KMS-11 (cell line): ENCODE measurements around the gene FES.

Experiments used
- H2AFZ ChIP-seq: fragments of 200-600 bp; sonication (generic); 2 replicates; pipeline ENCODE4 v1.6.1; 2016; ENCODE audit warnings: antibody characterized with exemption, mixed run types, low read depth
- H3K27ac ChIP-seq: fragments of 200-600 bp; sonication (generic); 2 replicates; pipeline ENCODE4 v1.6.1; 2016; ENCODE audit warnings: mild to moderate bottlenecking, mixed run types
- H3K27me3 ChIP-seq: fragments of 200-600 bp; sonication (generic); 2 replicates; pipeline ENCODE4 v1.6.1; 2017; ENCODE audit warnings: mild to moderate bottlenecking, low read depth, mixed run types, moderate library complexity; ENCODE audit not compliant: insufficient read depth
- H3K36me3 ChIP-seq: fragments of 200-600 bp; sonication (generic); 2 replicates; pipeline ENCODE4 v1.6.1; 2017; ENCODE audit warnings: mild to moderate bottlenecking, mixed run types; ENCODE audit not compliant: insufficient read depth
- H3K4me1 ChIP-seq: fragments of 200-600 bp; sonication (generic); 2 replicates; pipeline ENCODE4 v1.6.1; 2016; ENCODE audit warnings: mild to moderate bottlenecking, low read depth, mixed run types; ENCODE audit not compliant: poor library complexity, severe bottlenecking
- H3K4me2 ChIP-seq: fragments of 200-600 bp; sonication (generic); 2 replicates; pipeline ENCODE4 v1.7.0; 2016; ENCODE audit warnings: mild to moderate bottlenecking, mixed run types
- H3K4me3 ChIP-seq: fragments of 200-600 bp; sonication (generic); IDR thresholded peaks from 2 replicates; pipeline ENCODE4 v1.6.1; 2017; ENCODE audit warnings: low read depth, low read length, mixed read lengths; ENCODE audit not compliant: insufficient read depth
- H3K79me2 ChIP-seq: fragments of 200-600 bp; sonication (generic); 2 replicates; pipeline ENCODE4 v1.6.1; 2016; ENCODE audit warnings: low read depth, mixed run types; ENCODE audit not compliant: insufficient read depth
- H3K9ac ChIP-seq: fragments of 200-600 bp; sonication (generic); 2 replicates; pipeline ENCODE4 v1.6.1; 2016; ENCODE audit warnings: mild to moderate bottlenecking, mixed run types
- H4K20me1 ChIP-seq: fragments of 200-600 bp; sonication (generic); 2 replicates; pipeline ENCODE4 v1.6.1; 2016; ENCODE audit warnings: mild to moderate bottlenecking, mixed run types; ENCODE audit not compliant: insufficient read depth
- TF ChIP-seq, protein P1 (sequence below): fragments of 200-600 bp; sonication (generic); conservative IDR thresholded peaks from 2 replicates; pipeline ENCODE4 v1.6.1; 2017; ENCODE audit warnings: low read depth, mild to moderate bottlenecking, antibody characterized with exemption, low read length, moderate library complexity, mixed read lengths

FES gene

GRCh38 chr15:90859234-90860131 lies 24.8 kb upstream of the FES start:
- Histone ChIP-seq H3K9ac (no peak overlapping the region), H3K4me1 (peaks cover 26% of the 10 kb centered on the region), H2AFZ (no peak overlapping the region), H3K27ac (no peak overlapping the region), H3K79me2 (no peaks in the 10 kb centered on the region), H4K20me1 (no peaks in the 10 kb centered on the region), H3K4me3 (no peak overlapping the region), H3K36me3 (no peaks in the 10 kb centered on the region), H3K27me3 (no peaks in the 10 kb centered on the region), H3K4me2 (no peak overlapping the region)
- TF ChIP-seq, protein P1, sequence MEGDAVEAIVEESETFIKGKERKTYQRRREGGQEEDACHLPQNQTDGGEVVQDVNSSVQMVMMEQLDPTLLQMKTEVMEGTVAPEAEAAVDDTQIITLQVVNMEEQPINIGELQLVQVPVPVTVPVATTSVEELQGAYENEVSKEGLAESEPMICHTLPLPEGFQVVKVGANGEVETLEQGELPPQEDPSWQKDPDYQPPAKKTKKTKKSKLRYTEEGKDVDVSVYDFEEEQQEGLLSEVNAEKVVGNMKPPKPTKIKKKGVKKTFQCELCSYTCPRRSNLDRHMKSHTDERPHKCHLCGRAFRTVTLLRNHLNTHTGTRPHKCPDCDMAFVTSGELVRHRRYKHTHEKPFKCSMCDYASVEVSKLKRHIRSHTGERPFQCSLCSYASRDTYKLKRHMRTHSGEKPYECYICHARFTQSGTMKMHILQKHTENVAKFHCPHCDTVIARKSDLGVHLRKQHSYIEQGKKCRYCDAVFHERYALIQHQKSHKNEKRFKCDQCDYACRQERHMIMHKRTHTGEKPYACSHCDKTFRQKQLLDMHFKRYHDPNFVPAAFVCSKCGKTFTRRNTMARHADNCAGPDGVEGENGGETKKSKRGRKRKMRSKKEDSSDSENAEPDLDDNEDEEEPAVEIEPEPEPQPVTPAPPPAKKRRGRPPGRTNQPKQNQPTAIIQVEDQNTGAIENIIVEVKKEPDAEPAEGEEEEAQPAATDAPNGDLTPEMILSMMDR = no peak

DNA sequence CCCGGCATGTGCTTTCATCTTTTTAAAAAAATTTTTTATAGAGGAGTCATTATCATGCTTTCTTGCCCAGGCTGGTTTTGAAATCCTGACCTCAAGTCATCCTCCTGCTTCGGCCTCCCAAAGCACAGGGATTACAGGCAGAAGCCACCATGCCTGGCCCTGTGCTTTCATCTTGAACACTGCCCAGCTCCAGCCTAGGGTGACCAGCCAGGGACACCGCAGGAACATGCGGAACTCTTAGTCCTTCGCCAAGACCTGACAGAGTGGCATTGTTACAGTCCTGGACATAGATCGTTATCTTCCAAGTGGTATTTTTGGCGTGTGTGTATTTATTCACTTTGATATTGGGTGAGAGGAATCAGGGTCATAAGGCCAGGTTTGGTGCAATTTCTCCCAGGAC lies 23.9 kb upstream of the FES start:
- H3K27ac ChIP-seq = no peak overlapping the region

GRCh38 chr15:90860942-90861675 lies 23.2 kb upstream of the FES start:
- Histone ChIP-seq H3K4me1 (peaks cover 10% of the 10 kb centered on the region), H3K9ac (no peak overlapping the region), H3K4me3 (no peak overlapping the region), H3K36me3 (no peaks in the 10 kb centered on the region), H2AFZ (no peak overlapping the region), H3K27me3 (no peaks in the 10 kb centered on the region), H3K4me2 (no peak overlapping the region), H3K79me2 (no peaks in the 10 kb centered on the region), H3K27ac (no peak overlapping the region), H4K20me1 (no peaks in the 10 kb centered on the region)
- TF ChIP-seq, protein P1 = no peak

More for the DNA sequence above, 23.9 kb upstream of the FES start:
- Histone ChIP-seq H2AFZ (no peak overlapping the region), H3K9ac (no peak overlapping the region), H3K36me3 (no peaks in the 10 kb centered on the region), H3K79me2 (no peaks in the 10 kb centered on the region), H4K20me1 (no peaks in the 10 kb centered on the region), H3K27me3 (no peaks in the 10 kb centered on the region), H3K4me2 (no peak overlapping the region), H3K4me1 (peaks cover 16% of the 10 kb centered on the region), H3K4me3 (no peak overlapping the region)
- TF ChIP-seq, protein P1 = no peak

- no peaks in the 10 kb centered on the region for H3K4me1 ChIP-seq
- no peaks in the 10 kb centered on the region for H3K36me3 ChIP-seq
- TF ChIP-seq, protein P1 = no peak
- H2AFZ ChIP-seq = no peak overlapping the region
- H3K27ac ChIP-seq = no peak overlapping the region
- H3K4me2 ChIP-seq = no peak overlapping the region
- H3K27me3 ChIP-seq = no peaks in the 10 kb centered on the region
- H3K79me2 ChIP-seq = no peaks in the 10 kb centered on the region
- no peak overlapping the region for H3K4me3 ChIP-seq
- H4K20me1 ChIP-seq = no peaks in the 10 kb centered on the region
- no peak overlapping the region for H3K9ac ChIP-seq
These were observed 21.8 kb upstream of the FES start for GRCh38 chr15:90862487-90862886.
